Measurements from ENCODE around the gene GBP3.
"Not testable (repeated sequence)": the region's sequence is repeated elsewhere in the genome, so short reads cannot be mapped to it uniquely, and the experiment has no call there.

The GBP3 gene

DNA sequence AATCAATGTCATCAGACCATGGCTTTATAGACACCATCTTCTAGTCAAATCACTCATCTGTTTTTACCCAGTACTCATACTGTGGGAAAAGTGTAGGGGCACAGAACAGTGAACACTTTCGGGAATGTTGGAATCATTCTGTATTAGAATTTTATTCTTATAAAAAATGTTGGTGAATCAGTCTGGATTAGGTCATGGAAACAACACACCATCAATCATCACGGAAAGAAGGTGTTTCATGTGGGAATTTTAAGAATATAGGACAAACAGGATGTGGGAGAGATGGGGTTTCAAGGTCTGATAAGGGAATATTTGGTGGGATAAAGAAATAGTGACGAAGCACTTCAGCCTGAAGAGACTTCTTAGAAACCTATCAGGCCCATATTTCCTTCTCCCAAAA is 25.1 kb upstream of the GBP3 start:
- Mint-ChIP-seq H3K4me3 (no peak overlapping the region), H3K36me3 (ENCODE audit: low read depth) (peaks cover 8% of the 10 kb centered on the region), H3K9me3 (peaks cover 7% of the 10 kb centered on the region), H3K4me1 (ENCODE audit: low read depth) (peaks cover 13% of the 10 kb centered on the region), H3K27me3 (no peaks in the 10 kb centered on the region), H3K27ac (no peak overlapping the region)
- intact Hi-C loops (cut with micrococcal nuclease), result no loop called here

DNA sequence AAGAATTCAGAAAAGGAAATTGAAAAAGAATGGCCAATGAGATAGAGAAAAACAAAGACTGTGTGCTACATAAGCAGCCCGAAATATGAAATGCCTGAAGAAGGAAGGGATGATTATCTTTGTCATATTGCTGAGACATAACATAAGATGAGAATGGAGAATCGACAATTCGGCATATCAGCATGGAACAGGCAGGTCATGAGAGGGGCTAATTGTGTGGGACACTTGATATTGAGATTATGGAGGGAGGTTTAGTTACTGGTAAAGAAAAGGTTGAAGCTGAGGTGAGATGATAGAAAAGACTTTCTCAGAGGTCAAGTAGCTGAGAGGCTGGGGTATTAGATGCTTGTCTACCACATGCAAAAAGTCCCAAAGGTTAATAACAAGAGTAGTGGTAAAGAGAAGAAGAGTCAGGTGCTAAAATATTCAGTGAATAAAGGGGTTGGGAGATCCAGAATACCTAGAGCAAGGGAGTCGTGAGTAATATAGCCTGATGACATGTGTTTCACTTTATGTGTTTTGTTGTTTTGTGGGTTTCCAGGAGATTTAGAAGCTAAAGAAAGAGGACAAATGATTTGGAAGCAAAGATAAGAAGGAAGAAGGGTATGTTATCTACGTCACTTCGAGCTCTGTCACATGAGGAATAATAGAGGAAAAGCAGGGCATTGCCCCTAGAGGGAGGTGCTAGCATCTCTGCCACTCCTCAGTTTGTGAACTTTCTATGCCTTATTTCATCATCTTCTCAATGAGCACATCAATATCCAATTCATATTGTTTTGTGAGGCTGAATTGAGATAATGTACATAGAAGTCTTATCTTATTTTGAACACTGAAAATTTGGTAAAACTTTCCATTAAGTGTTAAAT is 23.9 kb upstream of the GBP3 start:
- H3K36me3 Mint-ChIP-seq (ENCODE audit: low read depth); intact Hi-C loops (cut with micrococcal nuclease); H3K27me3 Mint-ChIP-seq; H3K27ac Mint-ChIP-seq; H3K4me3 Mint-ChIP-seq: not testable (repeated sequence)
- Mint-ChIP-seq H3K9me3 (peaks cover 10% of the 10 kb centered on the region), H3K4me1 (ENCODE audit: low read depth) (peaks cover 13% of the 10 kb centered on the region)

DNA sequence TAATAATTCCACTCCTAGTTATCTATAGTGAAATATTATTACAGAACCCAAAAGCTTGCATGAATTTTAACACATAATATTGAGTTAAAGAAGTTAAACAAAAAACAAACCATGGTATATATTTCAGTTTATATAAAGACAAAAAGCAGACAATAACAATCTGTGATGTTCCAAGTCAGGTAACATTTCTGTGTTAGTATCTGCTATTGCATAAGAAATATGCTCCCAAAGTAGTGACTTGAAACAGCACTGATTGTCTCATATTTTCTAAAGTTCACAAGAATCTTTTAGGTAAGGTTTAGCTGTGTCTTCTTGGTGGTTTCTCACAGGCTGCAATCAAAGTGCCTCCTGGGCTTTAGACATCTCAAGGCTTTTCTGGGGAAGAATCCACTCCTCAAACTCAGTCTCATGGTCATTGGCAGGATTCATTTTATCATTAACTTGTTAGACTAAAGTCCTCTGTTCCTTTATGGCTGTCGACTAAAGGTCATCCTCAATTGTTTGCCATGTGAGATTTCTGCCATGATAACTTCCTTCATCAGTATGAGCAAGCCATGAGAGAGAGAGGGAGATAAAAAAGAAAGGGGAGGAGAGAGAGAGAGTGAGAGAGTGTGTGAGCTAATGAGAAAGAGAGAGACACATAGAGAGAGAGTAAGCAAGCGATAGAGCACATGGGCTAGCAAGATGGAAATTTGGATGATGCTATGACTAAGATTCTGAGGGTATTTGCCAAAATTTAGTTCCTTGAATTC is 22.5 kb upstream of the GBP3 start:
- intact Hi-C loops (cut with micrococcal nuclease), result no loop called here
- no peaks in the 10 kb centered on the region for H3K27me3 Mint-ChIP-seq

DNA sequence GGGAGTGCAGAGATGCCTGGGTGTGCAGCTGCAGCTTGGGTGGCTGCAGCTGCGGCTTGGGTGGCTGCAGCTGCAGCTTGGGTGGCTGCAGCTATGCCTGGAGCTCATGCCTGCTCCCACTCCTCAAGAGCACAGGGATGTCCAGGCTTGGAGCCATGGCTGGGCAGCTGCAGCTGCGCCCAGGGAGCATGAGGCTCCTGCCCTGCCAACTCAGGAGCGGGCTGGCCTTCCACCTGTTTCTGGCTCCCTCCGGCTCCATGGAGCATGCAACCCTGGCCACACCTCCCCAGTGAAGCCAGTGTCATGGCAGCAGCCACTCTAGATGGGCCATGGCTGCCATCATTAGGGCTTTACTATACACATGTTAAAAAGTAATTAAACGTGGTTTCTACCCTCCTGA is 21.3 kb upstream of the GBP3 start:
- no peaks in the 10 kb centered on the region for H3K36me3 Mint-ChIP-seq (ENCODE audit: low read depth)
- no peak overlapping the region for H3K27ac Mint-ChIP-seq
- H3K9me3 Mint-ChIP-seq, result peaks cover 10% of the 10 kb centered on the region
- H3K27me3 Mint-ChIP-seq, result no peaks in the 10 kb centered on the region
- peaks cover 17% of the 10 kb centered on the region for H3K4me1 Mint-ChIP-seq (ENCODE audit: low read depth)
- intact Hi-C loops (cut with micrococcal nuclease), result no loop called here
- no peak overlapping the region for H3K4me3 Mint-ChIP-seq

More for the DNA sequence above, 22.5 kb upstream of the GBP3 start:
- Mint-ChIP-seq H3K36me3 (ENCODE audit: low read depth) (no peaks in the 10 kb centered on the region), H3K27ac (no peak overlapping the region), H3K4me3 (no peak overlapping the region), H3K4me1 (ENCODE audit: low read depth) (peaks cover 14% of the 10 kb centered on the region), H3K9me3 (peaks cover 10% of the 10 kb centered on the region)

DNA sequence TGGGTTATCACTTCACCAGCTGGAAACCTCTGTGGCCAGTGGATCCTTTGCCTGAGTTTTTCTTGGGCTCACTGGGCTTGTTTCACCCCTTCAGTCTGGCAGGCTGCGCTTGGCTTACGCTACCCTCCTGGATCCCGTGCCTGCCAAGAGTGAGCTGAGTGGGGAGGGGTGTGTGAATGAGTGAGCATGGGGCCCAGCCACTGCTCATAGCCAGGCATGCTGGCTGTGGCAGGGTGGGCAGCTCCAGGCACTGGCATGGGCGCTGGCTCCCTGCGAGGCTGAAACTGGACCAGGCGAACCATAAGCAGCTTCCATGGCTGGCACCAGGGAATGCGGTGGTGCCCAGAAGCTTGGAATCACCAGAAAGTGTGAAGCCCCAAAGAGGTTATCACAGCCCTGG is 19.8 kb upstream of the GBP3 start:
- peaks cover 26% of the 10 kb centered on the region for H3K4me1 Mint-ChIP-seq (ENCODE audit: low read depth)
- no peak overlapping the region for H3K27ac Mint-ChIP-seq
- H3K36me3 Mint-ChIP-seq (ENCODE audit: low read depth), result no peaks in the 10 kb centered on the region
- no peak overlapping the region for H3K4me3 Mint-ChIP-seq
- peaks cover 10% of the 10 kb centered on the region for H3K9me3 Mint-ChIP-seq
- intact Hi-C loops (cut with micrococcal nuclease), result no loop called here
- H3K27me3 Mint-ChIP-seq, result no peaks in the 10 kb centered on the region

DNA sequence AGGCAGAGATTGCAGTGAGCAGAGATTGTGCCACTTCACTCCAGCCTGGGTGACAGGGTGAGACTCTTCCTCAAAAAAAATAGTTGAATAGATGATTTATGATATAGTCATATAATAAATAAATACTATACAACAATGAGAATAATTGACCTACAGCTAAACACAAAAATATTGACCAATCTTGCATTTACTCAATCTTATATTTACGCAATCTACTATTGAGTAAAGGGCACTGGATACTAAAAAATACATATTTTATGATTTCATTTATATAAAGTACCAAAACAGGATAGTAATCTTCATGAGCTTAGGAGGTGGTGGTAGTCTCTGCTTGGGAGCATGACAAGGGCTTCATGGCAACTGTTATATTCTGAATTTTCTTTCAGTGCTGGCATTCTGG is 19.1 kb upstream of the GBP3 start:
- H3K4me3 Mint-ChIP-seq, result no peak overlapping the region
- intact Hi-C loops (cut with micrococcal nuclease), result no loop called here
- H3K9me3 Mint-ChIP-seq, result peaks cover 10% of the 10 kb centered on the region
- H3K4me1 Mint-ChIP-seq (ENCODE audit: low read depth), result peaks cover 26% of the 10 kb centered on the region
- no peak overlapping the region for H3K27ac Mint-ChIP-seq
- H3K36me3 Mint-ChIP-seq (ENCODE audit: low read depth), result no peaks in the 10 kb centered on the region
- H3K27me3 Mint-ChIP-seq, result no peaks in the 10 kb centered on the region

DNA sequence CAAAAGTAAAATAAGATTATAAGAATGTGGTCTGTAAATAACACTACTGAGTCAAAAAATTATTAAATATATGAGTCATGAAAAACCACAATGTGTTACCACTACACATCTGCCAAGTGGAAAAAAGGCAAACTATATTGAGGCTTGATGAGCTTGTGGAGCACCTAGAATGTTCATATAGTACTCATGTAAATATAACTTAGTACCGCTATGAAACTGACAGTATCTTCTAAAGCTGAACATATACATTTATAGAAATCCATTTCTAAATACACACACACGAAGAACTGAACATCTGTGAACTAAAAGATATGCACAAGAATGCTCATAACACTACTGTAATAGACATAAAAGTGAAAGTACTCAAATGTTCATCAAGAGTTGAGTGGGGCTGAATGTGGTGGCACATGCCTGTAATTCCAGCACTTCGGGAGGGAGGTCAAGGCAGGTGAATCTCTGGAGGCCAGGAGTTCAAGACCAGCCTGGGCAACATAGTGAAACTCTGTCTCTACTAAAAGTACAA is 18.5 kb upstream of the GBP3 start:
- Mint-ChIP-seq H3K4me1 (ENCODE audit: low read depth) (peaks cover 26% of the 10 kb centered on the region), H3K36me3 (ENCODE audit: low read depth) (no peaks in the 10 kb centered on the region), H3K27ac (no peak overlapping the region), H3K27me3 (no peaks in the 10 kb centered on the region), H3K4me3 (no peak overlapping the region), H3K9me3 (peaks cover 10% of the 10 kb centered on the region)
- intact Hi-C loops (cut with micrococcal nuclease), result no loop called here

DNA sequence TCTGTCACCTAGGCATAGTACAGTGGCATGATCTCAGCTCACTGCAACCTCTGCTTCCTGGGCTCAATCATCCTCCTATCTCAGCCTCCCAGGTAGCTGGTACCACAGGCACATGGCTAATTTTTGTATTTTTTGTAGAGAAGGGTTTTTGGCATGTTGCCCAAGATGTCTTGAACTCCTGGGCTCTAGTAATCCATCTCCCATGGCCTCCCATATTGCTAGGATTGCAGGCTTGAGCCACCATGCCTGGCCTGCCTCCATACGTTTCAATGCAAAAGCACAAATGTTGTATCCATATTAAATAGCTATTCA is 17.6 kb upstream of the GBP3 start:
- intact Hi-C loops (cut with micrococcal nuclease), result no loop called here
- peaks cover 26% of the 10 kb centered on the region for H3K4me1 Mint-ChIP-seq (ENCODE audit: low read depth)
- no peak overlapping the region for H3K27ac Mint-ChIP-seq
- no peaks in the 10 kb centered on the region for H3K36me3 Mint-ChIP-seq (ENCODE audit: low read depth)
- no peaks in the 10 kb centered on the region for H3K27me3 Mint-ChIP-seq
- H3K9me3 Mint-ChIP-seq, result peaks cover 10% of the 10 kb centered on the region
- H3K4me3 Mint-ChIP-seq, result no peak overlapping the region

DNA sequence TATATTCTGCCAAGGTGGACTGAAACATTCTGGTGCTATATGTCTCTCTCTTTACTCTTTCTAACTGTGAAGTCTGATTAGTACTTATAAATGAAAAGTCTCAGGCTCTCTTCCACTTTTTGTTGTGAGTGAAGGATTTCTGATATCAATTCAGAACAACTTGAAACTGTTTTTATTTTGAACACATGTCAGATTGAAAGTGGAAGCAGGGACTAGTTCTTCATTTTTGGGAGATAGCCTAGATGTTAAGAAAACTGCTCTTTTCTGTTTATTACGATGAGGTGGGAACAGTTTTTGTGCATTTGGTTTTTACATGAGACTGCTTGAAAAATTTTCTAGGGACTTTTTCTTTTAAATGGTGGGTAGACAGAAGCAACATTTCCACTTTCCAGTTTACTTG is 14.5 kb upstream of the GBP3 start:
- Mint-ChIP-seq H3K27ac (peak overlapping the region; percentile 24), H3K4me1 (ENCODE audit: low read depth) (peaks cover 26% of the 10 kb centered on the region), H3K36me3 (ENCODE audit: low read depth) (no peaks in the 10 kb centered on the region), H3K9me3 (no peaks in the 10 kb centered on the region), H3K4me3 (no peak overlapping the region), H3K27me3 (no peaks in the 10 kb centered on the region)
- intact Hi-C loops (cut with micrococcal nuclease), result no loop called here

DNA sequence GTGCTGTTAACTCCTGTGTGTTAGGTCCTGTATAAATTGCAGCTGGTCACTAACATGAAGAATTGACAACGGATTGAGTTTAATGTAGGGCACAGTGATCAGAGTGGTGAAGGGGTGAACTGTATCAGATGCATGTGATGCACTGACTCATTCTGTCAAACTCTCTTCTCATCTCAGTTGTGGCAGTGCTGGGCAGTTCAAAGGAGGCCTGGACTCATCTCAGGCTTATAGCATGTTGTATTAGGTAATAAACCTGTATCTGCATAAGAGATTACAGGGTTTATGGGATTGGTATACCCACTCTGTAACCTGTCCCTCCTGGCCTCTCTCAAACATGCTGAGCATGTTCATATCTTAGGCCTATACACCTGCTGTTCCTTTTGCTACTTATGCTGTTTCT is 12.4 kb upstream of the GBP3 start:
- Mint-ChIP-seq H3K36me3 (ENCODE audit: low read depth) (no peaks in the 10 kb centered on the region), H3K4me3 (no peak overlapping the region), H3K27me3 (no peaks in the 10 kb centered on the region), H3K9me3 (no peaks in the 10 kb centered on the region), H3K4me1 (ENCODE audit: low read depth) (peaks cover 17% of the 10 kb centered on the region), H3K27ac (no peak overlapping the region)
- intact Hi-C loops (cut with micrococcal nuclease), result no loop called here

DNA sequence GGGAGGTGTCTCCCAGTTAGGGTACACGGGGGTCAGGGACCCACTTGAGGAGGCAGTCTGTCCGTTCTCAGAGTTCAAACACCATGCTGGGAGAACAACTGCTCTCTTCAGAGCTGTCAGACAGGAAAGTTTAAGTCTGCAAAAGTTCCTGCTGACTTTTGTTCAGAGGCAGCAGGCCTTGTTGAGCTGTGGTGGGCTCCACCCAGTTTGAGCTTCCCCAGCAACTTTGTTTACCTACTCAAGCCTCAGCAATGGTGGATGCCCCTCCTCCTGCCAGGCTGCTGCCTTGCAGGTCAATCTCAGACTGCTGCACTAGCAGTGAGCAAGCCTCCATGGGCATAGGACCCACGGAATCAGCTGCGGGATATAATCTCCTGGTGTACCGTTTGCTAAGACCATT is 11.3 kb upstream of the GBP3 start:
- H3K9me3 Mint-ChIP-seq; intact Hi-C loops (cut with micrococcal nuclease); H3K4me1 Mint-ChIP-seq (ENCODE audit: low read depth); H3K36me3 Mint-ChIP-seq (ENCODE audit: low read depth); H3K27ac Mint-ChIP-seq; H3K27me3 Mint-ChIP-seq; H3K4me3 Mint-ChIP-seq: not testable (repeated sequence)

DNA sequence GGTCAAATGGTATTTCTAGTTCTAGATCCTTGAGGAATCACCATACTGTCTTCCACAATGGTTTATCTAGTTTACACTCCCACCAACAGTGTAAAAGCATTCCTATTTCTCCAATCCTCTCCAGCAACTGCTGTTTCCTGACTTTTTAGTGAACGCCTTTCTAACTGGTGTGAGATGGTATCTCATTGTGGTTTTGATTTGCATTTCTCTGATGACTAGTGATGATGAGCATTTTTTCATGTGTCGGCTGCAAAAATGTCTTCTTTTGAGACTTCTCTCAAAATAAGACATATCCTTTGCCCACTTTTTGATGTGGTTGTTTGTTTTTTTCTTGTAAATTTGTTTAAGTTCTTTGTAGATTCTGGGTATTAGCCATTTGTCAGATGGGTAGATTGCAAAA is 6.4 kb upstream of the GBP3 start:
- intact Hi-C loops (cut with micrococcal nuclease); H3K27ac Mint-ChIP-seq; H3K27me3 Mint-ChIP-seq; H3K4me3 Mint-ChIP-seq; H3K4me1 Mint-ChIP-seq (ENCODE audit: low read depth); H3K9me3 Mint-ChIP-seq; H3K36me3 Mint-ChIP-seq (ENCODE audit: low read depth): not testable (repeated sequence)

DNA sequence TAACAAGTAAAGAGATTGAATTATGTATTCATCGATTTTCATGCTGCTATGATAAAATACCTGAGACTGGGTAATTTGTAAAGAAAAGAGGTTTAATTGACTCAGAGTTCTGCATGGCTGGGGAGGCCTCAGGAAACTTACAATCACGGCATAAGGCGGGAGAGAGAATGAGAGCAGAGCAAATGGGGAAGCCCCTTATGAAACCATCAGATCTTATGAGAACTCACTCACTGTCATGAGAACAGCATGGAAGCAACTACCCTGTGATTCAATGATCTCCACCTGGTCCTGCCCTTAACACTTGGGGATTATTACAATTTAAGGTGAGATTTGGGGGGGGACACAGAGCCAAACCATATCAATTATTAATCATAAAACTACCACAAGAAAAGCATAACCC is 3.3 kb upstream of the GBP3 start:
- H3K4me1 Mint-ChIP-seq (ENCODE audit: low read depth), result peaks cover 9% of the 10 kb centered on the region
- peaks cover 5% of the 10 kb centered on the region for H3K9me3 Mint-ChIP-seq
- intact Hi-C loops (cut with micrococcal nuclease), result no loop called here
- no peak overlapping the region for H3K4me3 Mint-ChIP-seq
- H3K27ac Mint-ChIP-seq, result no peak overlapping the region
- H3K36me3 Mint-ChIP-seq (ENCODE audit: low read depth), result no peaks in the 10 kb centered on the region
- no peaks in the 10 kb centered on the region for H3K27me3 Mint-ChIP-seq

DNA sequence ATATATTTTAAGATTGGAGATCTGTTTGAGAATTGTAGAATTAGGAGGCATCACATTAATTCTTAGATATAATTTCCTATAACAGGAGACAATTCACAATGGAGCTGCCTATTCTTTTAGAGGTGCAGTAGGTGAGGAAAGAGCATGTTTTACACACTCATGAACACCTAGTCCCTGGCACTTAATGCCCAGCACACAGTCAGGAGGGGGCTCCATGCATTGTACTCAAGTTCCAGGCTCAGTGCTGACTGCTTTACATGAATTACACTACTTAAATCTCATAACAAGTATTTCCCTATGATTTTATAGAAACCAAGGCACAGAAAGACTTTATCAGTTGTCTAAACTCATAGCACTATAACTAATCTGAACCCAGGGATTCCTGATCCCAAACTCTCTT is 360 bp upstream of the GBP3 start:
- Mint-ChIP-seq H3K4me1 (ENCODE audit: low read depth) (peaks cover 19% of the 10 kb centered on the region), H3K36me3 (ENCODE audit: low read depth) (peaks cover 24% of the 10 kb centered on the region), H3K9me3 (peaks cover 5% of the 10 kb centered on the region), H3K4me3 (peak overlapping the region; percentile 84), H3K27me3 (no peaks in the 10 kb centered on the region), H3K27ac (peak overlapping the region; percentile 67)
- intact Hi-C loops (cut with micrococcal nuclease), result no loop called here
